ENCODE data around the gene RPL3. TPM values are rescaled to one million over a fixed set of nuclear protein-coding genes. Genes with fewer than 3 reads are reported as not detected.

The RPL3 gene
- total RNA-seq, 1 experiment from 2014 or later: 2,830 TPM

GRCh38 chr22:39296535-39296934 lies 22.9 kb downstream of the RPL3 start:
- H2BK15ac ChIP-seq (ENCODE audit: low read depth, low read length): no peak overlapping the region
- H2BK120ac ChIP-seq (ENCODE audit: low read depth, low read length, poor library complexity, severe bottlenecking): no peak overlapping the region
- no peaks in the 10 kb centered on the region for H3K9me3 ChIP-seq (ENCODE audit: control insufficient read depth, low read depth, low read length)
- H4K5ac ChIP-seq (ENCODE audit: insufficient read length, low read depth, low read length): no peak overlapping the region
- H3K4me2 ChIP-seq (ENCODE audit: insufficient read depth, insufficient read length, low read length): no peak overlapping the region
- H3T11ph ChIP-seq (ENCODE audit: low read length): no peak overlapping the region
- Mint-ChIP-seq H3K27me3 (ENCODE audit: low read depth) (peaks cover 5% of the 10 kb centered on the region), H3K4me1 (peaks cover 37 to 51% of the 10 kb centered on the region in 2 experiments), H3K36me3 (ENCODE audit: insufficient read depth in 1 of 3, low read depth in 3 of 3) (peaks cover 0 to 2% (median 0%) of the 10 kb centered on the region in 3 experiments; a peak in 1 of 7 replicates), H3K27ac (peak overlapping the region in 2 of 3 experiments; percentile 53 to 93; a peak in 5 of 7 replicates), H3K4me3 (no peak overlapping the region; a peak in 1 of 5 replicates), H3K9me3 (no peaks in the 10 kb centered on the region; a peak in 1 of 5 replicates)
- no peak overlapping the region for H4K8ac ChIP-seq (replicated peaks; ENCODE audit: insufficient read length, low read depth, low read length)
- no peaks in the 10 kb centered on the region for H3K23me2 ChIP-seq (ENCODE audit: insufficient read length, low read depth, low read length, poor library complexity, severe bottlenecking)
- no peak for DNase-seq
- 0 out of 2 replicates have a peak, but pooled peaks cover 2% of the 10 kb centered on the region for H3K27me3 ChIP-seq (ENCODE audit: insufficient read depth, low read length)
- no peaks in the 10 kb centered on the region for H3K79me2 ChIP-seq (ENCODE audit: insufficient read depth, low read length)
- H4K91ac ChIP-seq (ENCODE audit: insufficient read length, low read depth, low read length): no peak overlapping the region
- H3K18ac ChIP-seq (ENCODE audit: insufficient read length, low read depth, low read length): no peak overlapping the region
- no peak overlapping the region for H2AK5ac ChIP-seq (ENCODE audit: insufficient read length, low read length)
- no CpG with 5 or more reads among the region's 6 CpGs for WGBS (ENCODE audit: extremely low coverage, insufficient read length, low lambda C conversion rate)
- no peak overlapping the region; the same call in 1 of the 2 replicates for H3K14ac ChIP-seq (ENCODE audit: insufficient read depth, low read length)
- H3K56ac ChIP-seq (ENCODE audit: insufficient read length, low read depth, low read length): no peak overlapping the region
- no peak overlapping the region for H3K27ac ChIP-seq (ENCODE audit: insufficient read length, low read depth, low read length)
- no peak overlapping the region for H2BK5ac ChIP-seq (ENCODE audit: insufficient read length, low read length)
- H3K9ac ChIP-seq (ENCODE audit: extremely low read depth, insufficient read length, low read length): no peak overlapping the region
- TF ChIP-seq CTCF (conservative IDR thresholded peaks at IDR 0.05): no peak
- H2BK20ac ChIP-seq (ENCODE audit: low read depth, low read length, poor library complexity, severe bottlenecking): no peak overlapping the region
- no peak overlapping the region for H3K4ac ChIP-seq (ENCODE audit: low read depth, low read length)
- no peak overlapping the region for H3K23ac ChIP-seq (ENCODE audit: insufficient read length, low read depth, low read length)
- no peak overlapping the region for H2AFZ ChIP-seq (ENCODE audit: low read length)
- H3K4me1 ChIP-seq (ENCODE audit: insufficient read depth, low read length): no peaks in the 10 kb centered on the region; the same call in 1 of the 2 replicates
- no peak overlapping the region for H2BK12ac ChIP-seq (ENCODE audit: insufficient read length, low read depth, low read length)
- no peaks in the 10 kb centered on the region for H4K20me1 ChIP-seq (ENCODE audit: control insufficient read depth, insufficient read depth, insufficient read length)
- H3K79me1 ChIP-seq (ENCODE audit: insufficient read depth, low read depth, low read length, poor library complexity, severe bottlenecking): no peaks in the 10 kb centered on the region
